Hepatocyte (in vitro differentiated cells): ENCODE results near the gene PTPRN2. TPM values are rescaled to one million over a fixed set of nuclear protein-coding genes. Genes with fewer than 3 reads are reported as not detected.

Source experiments
- DNase-seq: peaks from one replicate; pipeline ENCODE4 v3.0.0-alpha.2; 2016; ENCODE audit warnings: low spot score
- H2AFZ ChIP-seq: fragments of 200-600 bp; sonication (generic); 2 replicates; pipeline ENCODE4 v1.6.0; 2016; ENCODE audit warnings: antibody characterized with exemption, mild to moderate bottlenecking
- H3K27ac ChIP-seq: fragments of 200-600 bp; sonication (generic); 2 replicates; pipeline ENCODE4 v1.5.1; 2016; ENCODE audit warnings: mild to moderate bottlenecking
- H3K27me3 ChIP-seq: fragments of 200-600 bp; sonication (generic); 2 replicates; pipeline ENCODE4 v1.6.1; 2016
- H3K36me3 ChIP-seq: fragments of 200-600 bp; sonication (generic); replicated peaks from 2 replicates; pipeline ENCODE4 v1.5.1; 2016; ENCODE audit warnings: low read depth; ENCODE audit not compliant: insufficient read depth
- H3K4me1 ChIP-seq: fragments of 200-600 bp; sonication (generic); 2 replicates; pipeline ENCODE4 v1.5.1; 2016; ENCODE audit warnings: mild to moderate bottlenecking, moderate library complexity; ENCODE audit not compliant: insufficient read depth
- H3K4me2 ChIP-seq: fragments of 200-600 bp; sonication (generic); 2 replicates; pipeline ENCODE4 v1.6.0; 2016
- H3K4me3 ChIP-seq: fragments of 200-600 bp; sonication (generic); 2 replicates; pipeline ENCODE4 v1.5.1; 2016; ENCODE audit warnings: mild to moderate bottlenecking
- H3K79me2 ChIP-seq: fragments of 200-600 bp; sonication (generic); 2 replicates; pipeline ENCODE4 v1.6.0; 2017; ENCODE audit warnings: mild to moderate bottlenecking
- H3K9me2 ChIP-seq: fragments of 200-600 bp; sonication (generic); replicated peaks from 2 replicates; pipeline ENCODE4 v1.6.0; 2017; ENCODE audit warnings: mild to moderate bottlenecking; ENCODE audit not compliant: insufficient read depth
- H3K9me3 ChIP-seq: fragments of 200-600 bp; sonication (generic); 2 replicates; pipeline ENCODE4 v1.5.1; 2016; ENCODE audit warnings: low read depth, mild to moderate bottlenecking
- H4K20me1 ChIP-seq: fragments of 200-600 bp; sonication (generic); 2 replicates; pipeline ENCODE4 v1.6.0; 2016; ENCODE audit warnings: mild to moderate bottlenecking; ENCODE audit not compliant: insufficient read depth, poor library complexity, severe bottlenecking
- CTCF ChIP-seq: fragments of 200-600 bp; sonication (generic); IDR thresholded peaks from 2 replicates; pipeline ENCODE4 v1.5.1; 2016; ENCODE audit warnings: antibody characterized with exemption, mild to moderate bottlenecking; ENCODE audit not compliant: poor library complexity
- EZH2 ChIP-seq: fragments of 200-600 bp; sonication (generic); IDR thresholded peaks from 2 replicates; pipeline ENCODE4 v1.6.1; 2016; ENCODE audit warnings: antibody characterized with exemption, mild to moderate bottlenecking, borderline replicate concordance
- EZH2phosphoT487 ChIP-seq: fragments of 200-600 bp; sonication (generic); IDR thresholded peaks from one replicate; pipeline ENCODE4 v1.6.1; 2018; ENCODE audit warnings: antibody characterized with exemption, mild to moderate bottlenecking, low read depth, moderate library complexity; ENCODE audit not compliant: unreplicated experiment, severe bottlenecking
- WGBS: methylation state at CpG from one replicate; pipeline ENCODE4 v1.1.6; 2016; ENCODE audit warnings: low lambda C conversion rate; ENCODE audit errors: missing lambda C conversion rate; 5-methylcytosine and 5-hydroxymethylcytosine counted together
- polyA plus RNA-seq: library from polyadenylated mRNA; unstranded; fragments of >200 nt; fragmentation: Nextera tagmentation; extraction: Ambion mirVana; gene quantifications from 2 replicates; pipeline ENCODE4 v1.2.1, GENCODE V29; 2016
- total RNA-seq: library from RNA; depleted of rRNA; stranded (reverse); fragments of >200 nt; gene quantifications from 2 replicates; pipeline ENCODE4 v1.2.3, GENCODE V29; 2014

PTPRN2 gene
- total and polyA plus RNA-seq, 2 experiments from 2014 or later, result 2.1 to 3.3 TPM

DNA sequence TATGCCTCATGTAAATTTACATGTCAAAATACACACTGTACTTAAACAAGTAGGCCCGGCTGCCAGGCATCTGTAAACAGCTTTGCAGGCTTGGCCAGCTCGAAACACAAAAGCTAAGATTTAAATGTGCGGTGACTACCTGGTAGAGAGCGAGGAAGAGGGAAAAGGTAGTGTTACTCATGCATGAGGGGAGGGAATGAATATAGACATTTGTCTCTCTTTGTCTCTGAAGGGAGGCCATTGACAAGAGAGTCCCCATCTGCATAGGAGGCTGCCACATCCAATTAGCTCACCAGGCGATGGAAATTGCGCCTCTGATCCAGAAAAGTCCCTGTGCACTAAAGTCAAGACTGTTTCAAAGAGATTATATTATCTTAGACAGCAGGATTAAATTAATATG, 535.8 kb downstream of the PTPRN2 start:
- H3K4me2 ChIP-seq, result no peak overlapping the region
- no peak overlapping the region for H2AFZ ChIP-seq
- DNase-seq, result no peak
- no peaks in the 10 kb centered on the region for H3K27me3 ChIP-seq
- H3K9me2 ChIP-seq, result no peaks in the 10 kb centered on the region
- H3K9me3 ChIP-seq, result no peaks in the 10 kb centered on the region
- no peak overlapping the region for H3K4me3 ChIP-seq
- no peaks in the 10 kb centered on the region for H3K36me3 ChIP-seq
- no peaks in the 10 kb centered on the region for H3K79me2 ChIP-seq
- no peak overlapping the region for H3K27ac ChIP-seq
- no peaks in the 10 kb centered on the region for H4K20me1 ChIP-seq
- WGBS, result 87% methylated on average over 6 of the region's 6 CpGs
- no peaks in the 10 kb centered on the region for H3K4me1 ChIP-seq
- TF ChIP-seq EZH2 (no peak), CTCF (no peak), EZH2phosphoT487 (no peak)

- H3K27ac ChIP-seq, result no peak overlapping the region
- H3K27me3 ChIP-seq, result no peaks in the 10 kb centered on the region
- 92% methylated on average over 10 of the region's 10 CpGs for WGBS
- H3K4me2 ChIP-seq, result no peak overlapping the region
- H3K79me2 ChIP-seq, result no peaks in the 10 kb centered on the region
- TF ChIP-seq EZH2phosphoT487 (no peak), EZH2 (no peak), CTCF (no peak)
- H3K4me1 ChIP-seq, result no peaks in the 10 kb centered on the region
- no peaks in the 10 kb centered on the region for H4K20me1 ChIP-seq
- no peaks in the 10 kb centered on the region for H3K9me2 ChIP-seq
- H2AFZ ChIP-seq, result no peak overlapping the region
- H3K4me3 ChIP-seq, result no peak overlapping the region
- no peaks in the 10 kb centered on the region for H3K9me3 ChIP-seq
- H3K36me3 ChIP-seq, result no peaks in the 10 kb centered on the region
- DNase-seq, result no peak
Observed at GRCh38 chr7:158050978-158051651, 536.5 kb downstream of the PTPRN2 start.

GRCh38 chr7:158050441-158050977, 537.1 kb downstream of the PTPRN2 start:
- Histone ChIP-seq H3K27me3 (no peaks in the 10 kb centered on the region), H2AFZ (no peak overlapping the region), H3K27ac (no peak overlapping the region), H3K4me1 (no peaks in the 10 kb centered on the region), H3K36me3 (no peaks in the 10 kb centered on the region), H3K9me3 (no peaks in the 10 kb centered on the region), H3K79me2 (no peaks in the 10 kb centered on the region), H3K9me2 (no peaks in the 10 kb centered on the region), H4K20me1 (no peaks in the 10 kb centered on the region), H3K4me2 (no peak overlapping the region), H3K4me3 (no peak overlapping the region)
- whole genome bisulfite sequencing, result 82% methylated on average over 10 of the region's 10 CpGs
- DNase-seq, result no peak
- TF ChIP-seq EZH2, result no peak
- TF ChIP-seq CTCF, result no peak
- TF ChIP-seq EZH2phosphoT487, result no peak
